Natural killer cell (primary cell): ENCODE results near the gene COL5A1. TPM values are rescaled to one million over a fixed set of nuclear protein-coding genes. Genes with fewer than 3 reads are reported as not detected.

Source experiments
- ATAC-seq, 3 donors: fragments of 150-1000 bp in 2 of 3; fragments of 200-7000 bp in 1 of 3; cut with Tn5 transposase; 1 replicate in 1 of 3; 2 replicates in 2 of 3; pipeline ENCODE4 v1.10.0; 2021; ENCODE audit warnings: mild to moderate bottlenecking in 2 of 3, moderate library complexity in 2 of 3
- DNase-seq, 2 donors: peaks; one replicate each; pipeline versions ENCODE4 v3.0.0 to v3.0.0-alpha.2; 2013 to 2021; ENCODE audit warnings: mixed read lengths in 1 of 2
- H3K27ac ChIP-seq: one replicate; pipeline ENCODE4 v1.5.1; 2013; ENCODE audit warnings: mild to moderate bottlenecking, low read length
- H3K27me3 ChIP-seq: one replicate; pipeline ENCODE4 v1.6.1; 2013; ENCODE audit warnings: low read length; ENCODE audit not compliant: control insufficient read depth, insufficient read depth
- H3K36me3 ChIP-seq: one replicate; pipeline ENCODE4 v1.6.1; 2013; ENCODE audit warnings: low read length; ENCODE audit not compliant: control insufficient read depth, insufficient read depth
- H3K4me1 ChIP-seq: one replicate; pipeline ENCODE4 v1.6.1; 2013; ENCODE audit warnings: low read length; ENCODE audit not compliant: control insufficient read depth, insufficient read depth
- H3K4me3 ChIP-seq: one replicate; pipeline ENCODE4 v1.5.1; 2013; ENCODE audit warnings: low read length
- H3K9me3 ChIP-seq: one replicate; pipeline ENCODE4 v1.6.1; 2013; ENCODE audit warnings: low read length; ENCODE audit not compliant: control insufficient read depth, insufficient read depth
- H3K27ac Mint-ChIP-seq, 2 donors: one replicate each; pipeline ENCODE4 v1.8.0; 2022; ENCODE audit warnings: mild to moderate bottlenecking in 2 of 2, mixed read lengths in 2 of 2, moderate library complexity in 1 of 2
- H3K27me3 Mint-ChIP-seq, 2 donors: one replicate each; pipeline ENCODE4 v1.8.0; 2022; ENCODE audit warnings: low read depth in 2 of 2, mixed read lengths in 2 of 2
- H3K36me3 Mint-ChIP-seq: one replicate; pipeline ENCODE4 v1.8.0; 2022; ENCODE audit warnings: mixed read lengths
- H3K4me1 Mint-ChIP-seq, 2 donors: one replicate each; pipeline ENCODE4 v1.8.0; 2022; ENCODE audit warnings: mixed read lengths in 2 of 2
- H3K4me3 Mint-ChIP-seq: one replicate; pipeline ENCODE4 v1.8.0; 2022; ENCODE audit warnings: mild to moderate bottlenecking, moderate library complexity, mixed read lengths
- H3K9me3 Mint-ChIP-seq, 2 donors: one replicate each; pipeline ENCODE4 v1.8.0; 2022; ENCODE audit warnings: mixed read lengths in 2 of 2
- WGBS: methylation state at CpG from one replicate; pipeline ENCODE4 v1.1.7; 2013; ENCODE audit warnings: missing lambda C conversion rate; ENCODE audit not compliant: insufficient coverage; 5-methylcytosine and 5-hydroxymethylcytosine counted together
- intact Hi-C: fragments of 100-400 bp; cut with micrococcal nuclease; formaldehyde crosslinking; loops from one replicate; pipeline ENCODE4 v1.14.2; 2022
- total RNA-seq, 4 donors: library from RNA; stranded (reverse); fragments of 120-200 nt in 1 of 4; gene quantifications; one replicate each; pipeline versions ENCODE4 v1.2.3 to v1.2.4, GENCODE V29; 2013 to 2022
- TF ChIP-seq, protein P1 (sequence below): fragments of 200-600 bp; IDR thresholded peaks from one replicate; pipeline ENCODE4 v1.8.0; 2022; ENCODE audit warnings: antibody characterized with exemption

COL5A1 gene
- total RNA-seq, 3 donors from 2014 or later (not counting 1 experiment from before 2014, with no cell fraction given) = 0.11 to 0.28 (median 0.23) TPM

DNA sequence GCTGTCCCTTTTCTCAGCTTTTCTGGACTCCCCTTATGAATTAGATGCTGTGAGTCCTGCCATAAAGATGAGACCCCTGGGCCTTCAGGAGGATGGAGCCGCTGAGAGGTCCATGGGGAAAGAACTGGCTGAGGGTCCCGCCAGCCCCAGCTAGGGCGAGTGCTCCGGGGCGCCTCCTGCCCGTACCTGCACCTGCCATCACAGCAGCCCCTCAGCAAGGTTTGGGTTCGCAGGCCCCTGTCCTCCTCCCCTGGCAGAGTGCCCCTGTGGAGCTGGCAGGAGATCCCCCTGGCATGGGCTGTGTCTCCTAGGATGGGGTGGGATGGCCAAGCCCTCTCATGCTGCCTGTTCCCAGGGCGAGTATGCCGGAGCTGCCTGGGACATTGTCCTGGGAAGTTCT is 64.2 kb downstream of the COL5A1 start:
- H3K36me3 ChIP-seq = no peaks in the 10 kb centered on the region

DNA sequence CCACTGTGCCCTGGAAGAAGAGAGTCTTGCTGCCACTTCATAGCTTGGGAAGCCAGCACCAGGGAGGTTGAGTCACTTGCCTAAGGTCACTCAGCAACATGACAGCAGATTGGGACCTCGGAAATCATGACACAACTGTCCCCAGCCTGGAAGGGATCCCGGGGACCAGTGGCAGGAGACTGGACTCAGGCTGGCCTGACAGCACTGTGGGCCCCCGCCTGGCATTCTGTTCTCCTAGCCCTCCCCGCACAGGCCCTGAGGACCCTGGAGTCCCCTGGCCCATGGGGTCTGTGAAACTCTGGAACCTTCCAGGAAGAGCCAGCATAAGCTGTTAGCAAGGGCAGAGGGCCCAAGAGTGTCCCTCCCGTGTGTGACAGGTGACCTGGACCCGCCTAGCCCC is 64.9 kb downstream of the COL5A1 start:
- intact Hi-C loops = no loop called here
- DNase-seq (no peak), ATAC-seq (no peak)
- Histone ChIP-seq H3K4me1 (no peaks in the 10 kb centered on the region), H3K36me3 (no peaks in the 10 kb centered on the region), H3K27me3 (no peaks in the 10 kb centered on the region), H3K4me3 (no peak overlapping the region), H3K27ac (no peak overlapping the region), H3K9me3 (peaks cover under 1% of the 10 kb centered on the region)
- 79% methylated on average over 6 of the region's 6 CpGs for WGBS
- no peaks in the 10 kb centered on the region for H3K36me3 Mint-ChIP-seq
- TF ChIP-seq, protein P1, sequence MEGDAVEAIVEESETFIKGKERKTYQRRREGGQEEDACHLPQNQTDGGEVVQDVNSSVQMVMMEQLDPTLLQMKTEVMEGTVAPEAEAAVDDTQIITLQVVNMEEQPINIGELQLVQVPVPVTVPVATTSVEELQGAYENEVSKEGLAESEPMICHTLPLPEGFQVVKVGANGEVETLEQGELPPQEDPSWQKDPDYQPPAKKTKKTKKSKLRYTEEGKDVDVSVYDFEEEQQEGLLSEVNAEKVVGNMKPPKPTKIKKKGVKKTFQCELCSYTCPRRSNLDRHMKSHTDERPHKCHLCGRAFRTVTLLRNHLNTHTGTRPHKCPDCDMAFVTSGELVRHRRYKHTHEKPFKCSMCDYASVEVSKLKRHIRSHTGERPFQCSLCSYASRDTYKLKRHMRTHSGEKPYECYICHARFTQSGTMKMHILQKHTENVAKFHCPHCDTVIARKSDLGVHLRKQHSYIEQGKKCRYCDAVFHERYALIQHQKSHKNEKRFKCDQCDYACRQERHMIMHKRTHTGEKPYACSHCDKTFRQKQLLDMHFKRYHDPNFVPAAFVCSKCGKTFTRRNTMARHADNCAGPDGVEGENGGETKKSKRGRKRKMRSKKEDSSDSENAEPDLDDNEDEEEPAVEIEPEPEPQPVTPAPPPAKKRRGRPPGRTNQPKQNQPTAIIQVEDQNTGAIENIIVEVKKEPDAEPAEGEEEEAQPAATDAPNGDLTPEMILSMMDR = no peak
- no peaks in the 10 kb centered on the region for H3K9me3 Mint-ChIP-seq
- H3K27me3 Mint-ChIP-seq = no peaks in the 10 kb centered on the region
- no peak overlapping the region for H3K4me3 Mint-ChIP-seq
- no peaks in the 10 kb centered on the region for H3K4me1 Mint-ChIP-seq
- no peak overlapping the region for H3K27ac Mint-ChIP-seq

More for the DNA sequence above, 64.2 kb downstream of the COL5A1 start:
- no peak overlapping the region for H3K4me3 ChIP-seq
- ATAC-seq (no peak), DNase-seq (no peak)
- H3K27me3 ChIP-seq = no peaks in the 10 kb centered on the region
- H3K36me3 Mint-ChIP-seq = no peaks in the 10 kb centered on the region
- H3K9me3 ChIP-seq = no peaks in the 10 kb centered on the region
- no peaks in the 10 kb centered on the region for H3K27me3 Mint-ChIP-seq
- 88% methylated on average over 9 of the region's 9 CpGs for WGBS
- H3K4me1 Mint-ChIP-seq = no peaks in the 10 kb centered on the region
- TF ChIP-seq, protein P1 = no peak
- intact Hi-C loops = no loop called here
- H3K27ac ChIP-seq = no peak overlapping the region
- H3K4me1 ChIP-seq = no peaks in the 10 kb centered on the region
- no peak overlapping the region for H3K27ac Mint-ChIP-seq
- H3K4me3 Mint-ChIP-seq = no peak overlapping the region
- no peaks in the 10 kb centered on the region for H3K9me3 Mint-ChIP-seq

DNA sequence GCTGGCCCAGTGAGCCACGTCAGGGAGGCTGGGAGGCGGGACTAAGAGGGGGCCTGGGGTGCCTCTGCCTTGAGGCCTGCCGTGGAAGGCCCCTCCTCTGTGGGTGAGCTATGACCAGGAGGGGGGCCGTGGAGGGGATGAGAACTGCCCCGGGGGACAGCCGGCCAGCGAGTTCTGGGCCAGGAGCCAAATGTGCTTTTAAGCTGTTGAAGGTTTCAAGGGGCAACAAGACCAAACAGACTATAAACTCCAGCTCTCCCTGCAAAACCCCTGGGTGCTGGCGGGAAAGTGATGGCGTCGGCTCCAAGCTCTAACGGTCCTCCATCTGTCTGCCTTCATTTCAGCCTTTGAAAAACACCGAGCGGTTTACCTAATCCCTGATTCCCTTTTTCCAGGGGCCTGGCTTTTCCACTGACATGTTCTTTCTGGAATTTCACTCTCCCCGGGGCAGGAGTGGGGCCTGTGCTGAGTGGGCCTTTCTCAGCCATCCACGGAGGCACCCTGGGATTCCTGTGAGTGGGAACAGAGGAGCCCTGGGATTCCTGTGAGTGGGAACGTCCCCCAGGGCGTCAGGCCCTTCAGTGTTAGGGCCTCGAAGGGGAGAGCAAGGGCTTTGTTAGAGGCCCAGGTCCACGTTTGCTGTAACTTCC is 65.6 kb downstream of the COL5A1 start:
- Mint-ChIP-seq H3K27me3 (no peaks in the 10 kb centered on the region), H3K4me3 (no peak overlapping the region), H3K9me3 (no peaks in the 10 kb centered on the region), H3K27ac (no peak overlapping the region), H3K36me3 (no peaks in the 10 kb centered on the region), H3K4me1 (no peaks in the 10 kb centered on the region)
- 72% methylated on average over 19 of the region's 19 CpGs for WGBS
- TF ChIP-seq, protein P1 = no peak
- intact Hi-C loops = no loop called here
- Histone ChIP-seq H3K4me1 (no peaks in the 10 kb centered on the region), H3K4me3 (no peak overlapping the region), H3K27me3 (no peaks in the 10 kb centered on the region), H3K27ac (no peak overlapping the region), H3K36me3 (no peaks in the 10 kb centered on the region), H3K9me3 (peaks cover 3% of the 10 kb centered on the region)
- ATAC-seq (no peak), DNase-seq (no peak)
